HCT116 (cell line): ENCODE results near the gene SLC43A3.

Experiments
- CTCF ChIP-seq, 3 experiments: fragments of 200-600 bp in 1 of 3; sonication (generic) in 1 of 3; IDR thresholded peaks in 2 of 3; conservative IDR thresholded peaks in 1 of 3; 2 replicates each; pipeline ENCODE4 v1.5.1; 2012 to 2017; ENCODE audit warnings: low read depth in 2 of 3, low read length in 2 of 3, antibody characterized with exemption in 1 of 3, borderline replicate concordance in 1 of 3, control low read depth in 1 of 3, mild to moderate bottlenecking in 1 of 3, mixed read lengths in 1 of 3, mixed run types in 1 of 3, moderate library complexity in 1 of 3; ENCODE audit not compliant: insufficient read depth in 1 of 3
- POLR2A ChIP-seq: IDR thresholded peaks from 2 replicates; pipeline ENCODE4 v1.7.0; 2011; ENCODE audit warnings: borderline replicate concordance; ENCODE audit not compliant: insufficient read depth, insufficient read length; ENCODE audit errors: extremely low read depth
- POLR2AphosphoS5 ChIP-seq: IDR thresholded peaks from 2 replicates; pipeline ENCODE4 v1.6.1; 2011; ENCODE audit warnings: mild to moderate bottlenecking, low read depth, low read length, moderate library complexity
- SIN3A ChIP-seq: IDR thresholded peaks from 2 replicates; pipeline ENCODE4 v1.6.1; 2012; ENCODE audit warnings: low read depth
- YY1 ChIP-seq: IDR thresholded peaks from 2 replicates; pipeline ENCODE4 v1.6.1; 2011; ENCODE audit warnings: low read length, low read depth, moderate library complexity, mild to moderate bottlenecking; ENCODE audit not compliant: insufficient replicate concordance; ENCODE audit errors: extremely low read depth

- TF ChIP-seq POLR2A (no peak), POLR2AphosphoS5 (no peak), SIN3A (no peak), CTCF (IDR thresholded peaks at IDR 0.05 in 2 of 3, conservative IDR thresholded peaks at IDR 0.05 in 1 of 3; ENCODE audit: borderline replicate concordance in 1 of 3, insufficient read depth in 1 of 3, low read depth in 2 of 3, low read length in 2 of 3) (no peak), YY1 (no peak)
Observed at GRCh38 chr11:57361926-57362325, 65.0 kb downstream of the SLC43A3 start.
